ENCODE data around the gene SCARF2. TPM values are rescaled to one million over a fixed set of nuclear protein-coding genes. Genes with fewer than 3 reads are reported as not detected.

The SCARF2 gene
- total and polyA plus RNA-seq, 4 donors: 0.15 to 2.0 (median 1.7) TPM

GRCh38 chr22:20406686-20407408 lies 30.8 kb downstream of the SCARF2 start:
- TF ChIP-seq ZBTB33 (IDR thresholded peaks at IDR 0.05) (no peak), TAF1 (conservative IDR thresholded peaks at IDR 0.05) (no peak), RAD21 (IDR thresholded peaks at IDR 0.05) (no peak), YY1 (IDR thresholded peaks at IDR 0.05) (no peak), HNF4A (conservative IDR thresholded peaks at IDR 0.05) (no peak)
- Histone ChIP-seq H3K4me3 (ENCODE audit: low read depth in 1 of 3, low read length in 3 of 3) (no peak overlapping the region), H3K27me3 (ENCODE audit: control insufficient read depth in 4 of 4, insufficient read depth in 4 of 4, low read length in 3 of 4) (no peaks in the 10 kb centered on the region), H3K36me3 (ENCODE audit: control insufficient read depth in 4 of 4, insufficient read depth in 3 of 4, low read depth in 1 of 4, low read length in 3 of 4) (peaks cover 0 to 18% (median 6%) of the 10 kb centered on the region in 4 donors), H3K9ac (ENCODE audit: low read depth in 1 of 2, low read length in 2 of 2) (no peak overlapping the region), H3K9me3 (ENCODE audit: control insufficient read depth in 4 of 4, low read length in 3 of 4) (no peaks in the 10 kb centered on the region), H3K4me1 (ENCODE audit: control insufficient read depth in 4 of 4, insufficient read depth in 4 of 4, low read length in 3 of 4) (peaks cover 0 to 6% (median 4%) of the 10 kb centered on the region in 4 donors), H3K27ac (ENCODE audit: low read depth in 1 of 2, low read length in 2 of 2) (no peak overlapping the region)
- no peak for DNase-seq (ENCODE audit: low spot score)
- WGBS: 95% methylated on average over 13 of the region's 13 CpGs

DNA sequence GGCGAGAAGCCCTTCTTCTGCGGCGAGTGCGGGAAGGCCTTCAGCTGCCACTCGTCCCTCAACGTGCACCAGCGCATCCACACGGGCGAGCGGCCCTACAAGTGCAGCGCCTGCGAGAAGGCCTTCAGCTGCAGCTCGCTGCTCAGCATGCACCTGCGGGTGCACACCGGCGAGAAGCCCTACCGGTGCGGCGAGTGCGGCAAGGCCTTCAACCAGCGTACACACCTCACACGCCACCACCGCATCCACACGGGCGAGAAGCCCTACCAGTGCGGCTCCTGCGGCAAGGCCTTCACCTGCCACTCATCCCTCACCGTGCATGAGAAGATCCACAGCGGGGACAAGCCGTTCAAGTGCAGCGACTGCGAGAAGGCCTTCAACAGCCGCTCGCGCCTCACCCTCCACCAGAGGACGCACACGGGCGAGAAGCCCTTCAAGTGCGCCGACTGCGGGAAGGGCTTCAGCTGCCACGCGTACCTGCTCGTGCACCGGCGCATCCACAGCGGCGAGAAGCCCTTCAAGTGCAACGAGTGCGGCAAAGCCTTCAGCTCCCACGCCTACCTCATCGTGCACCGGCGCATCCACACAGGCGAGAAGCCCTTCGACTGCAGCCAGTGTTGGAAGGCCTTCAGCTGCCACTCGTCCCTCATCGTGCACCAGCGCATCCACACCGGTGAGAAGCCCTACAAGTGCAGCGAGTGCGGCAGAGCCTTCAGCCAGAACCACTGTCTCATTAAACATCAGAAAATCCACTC lies 31.5 kb downstream of the SCARF2 start:
- H3K4me1 ChIP-seq (ENCODE audit: control insufficient read depth in 4 of 4, insufficient read depth in 4 of 4, low read length in 3 of 4): peaks cover 0 to 6% (median 4%) of the 10 kb centered on the region in 4 donors
- no peak overlapping the region for H3K4me3 ChIP-seq (ENCODE audit: low read depth in 1 of 3, low read length in 3 of 3)
- H3K36me3 ChIP-seq (ENCODE audit: control insufficient read depth in 4 of 4, insufficient read depth in 3 of 4, low read depth in 1 of 4, low read length in 3 of 4): peaks cover 0 to 18% (median 6%) of the 10 kb centered on the region in 4 donors
- H3K9ac ChIP-seq (ENCODE audit: low read depth in 1 of 2, low read length in 2 of 2): no peak overlapping the region
- no peaks in the 10 kb centered on the region for H3K27me3 ChIP-seq (ENCODE audit: control insufficient read depth in 4 of 4, insufficient read depth in 4 of 4, low read length in 3 of 4)
- no peak for TF ChIP-seq CTCF (IDR thresholded peaks at IDR 0.05; ENCODE audit: low read depth, low read length, missing input control)
- TF ChIP-seq JUND (IDR thresholded peaks at IDR 0.05): no peak
- no peak for TF ChIP-seq RAD21 (IDR thresholded peaks at IDR 0.05)
- TF ChIP-seq FOXA2 (IDR thresholded peaks at IDR 0.05): no peak
- no peak for TF ChIP-seq NR2F2 (IDR thresholded peaks at IDR 0.05)
- no peak for TF ChIP-seq REST (IDR thresholded peaks at IDR 0.05)
- TF ChIP-seq RXRA (IDR thresholded peaks at IDR 0.05): no peak
- TF ChIP-seq SP1 (IDR thresholded peaks at IDR 0.05): no peak
- TF ChIP-seq YY1 (IDR thresholded peaks at IDR 0.05): no peak
- no peak for TF ChIP-seq HNF4G (IDR thresholded peaks at IDR 0.05)
- no peak for TF ChIP-seq EGR1 (IDR thresholded peaks at IDR 0.05; ENCODE audit: low read depth in 2 of 2)
- no peak for TF ChIP-seq HNF4A (conservative IDR thresholded peaks at IDR 0.05)
- no peak for TF ChIP-seq GABPA (IDR thresholded peaks at IDR 0.05 in 1 of 2, conservative IDR thresholded peaks at IDR 0.05 in 1 of 2)
- no peak for TF ChIP-seq TAF1 (conservative IDR thresholded peaks at IDR 0.05)
- TF ChIP-seq FOXA1 (IDR thresholded peaks at IDR 0.05): no peak
- TF ChIP-seq MAX (IDR thresholded peaks at IDR 0.05): no peak
- no peak for TF ChIP-seq ZBTB33 (IDR thresholded peaks at IDR 0.05)
- TF ChIP-seq, protein P1, sequence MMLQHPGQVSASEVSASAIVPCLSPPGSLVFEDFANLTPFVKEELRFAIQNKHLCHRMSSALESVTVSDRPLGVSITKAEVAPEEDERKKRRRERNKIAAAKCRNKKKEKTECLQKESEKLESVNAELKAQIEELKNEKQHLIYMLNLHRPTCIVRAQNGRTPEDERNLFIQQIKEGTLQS (IDR thresholded peaks at IDR 0.05): no peak
- no peak overlapping the region for H3K27ac ChIP-seq (ENCODE audit: low read depth in 1 of 2, low read length in 2 of 2)
- no peaks in the 10 kb centered on the region for H3K9me3 ChIP-seq (ENCODE audit: control insufficient read depth in 4 of 4, low read length in 3 of 4)
- no peak for DNase-seq (ENCODE audit: low spot score)
- WGBS: 98% methylated on average over 62 of the region's 62 CpGs
